ENCODE measurements around the gene CLIP4. TPM values are rescaled to one million over a fixed set of nuclear protein-coding genes. Genes with fewer than 3 reads are reported as not detected.

The CLIP4 gene
- total RNA-seq, 1 experiment from 2014 or later, result 1.2 TPM

- no peak for TF ChIP-seq CTCF (IDR thresholded peaks at IDR 0.05; ENCODE audit: insufficient read depth in 1 of 2, low read depth in 1 of 2, low read length in 1 of 2, severe bottlenecking in 1 of 2, unreplicated experiment in 1 of 2)
- DNase-seq, result no peak
- ChIA-PET CTCF (no interaction called here), POLR2A (interaction anchor here (0.6 kb wide), 1 partner anchor 31 kb away, joined by 3 read pairs; no protein-coding TSS in a partner anchor)
- Histone ChIP-seq H3K4me3 (ENCODE audit: low read depth, low read length) (no peak overlapping the region), H3K27me3 (replicated peaks; ENCODE audit: control insufficient read depth, insufficient read depth, low read length) (no peaks in the 10 kb centered on the region), H3K4me1 (no peaks in the 10 kb centered on the region), H3K36me3 (ENCODE audit: control insufficient read depth, insufficient read depth, low read length) (no peaks in the 10 kb centered on the region), H3K9me3 (no peaks in the 10 kb centered on the region)
- H3K9me3 Mint-ChIP-seq (ENCODE audit: unreplicated experiment), result no peaks in the 10 kb centered on the region
- intact Hi-C loops (cut with micrococcal nuclease; ENCODE audit: unreplicated experiment), result no loop called here
- no peaks in the 10 kb centered on the region for H3K27me3 Mint-ChIP-seq (ENCODE audit: insufficient read depth, unreplicated experiment)
- H3K27ac Mint-ChIP-seq (ENCODE audit: unreplicated experiment), result no peak overlapping the region
- no peaks in the 10 kb centered on the region for H3K4me1 Mint-ChIP-seq (ENCODE audit: low read depth, unreplicated experiment)
- no peak overlapping the region for H3K4me3 Mint-ChIP-seq (ENCODE audit: unreplicated experiment)
- H3K36me3 Mint-ChIP-seq (ENCODE audit: insufficient read depth, unreplicated experiment), result no peaks in the 10 kb centered on the region
- BruUV-seq (replicated peaks), result no TSS peak
Measured at GRCh38 chr2:29071032-29071975, 43.9 kb upstream of the CLIP4 start.

- H3K27me3 ChIP-seq (replicated peaks; ENCODE audit: control insufficient read depth, insufficient read depth, low read length), result no peaks in the 10 kb centered on the region
- TF ChIP-seq CTCF (IDR thresholded peaks at IDR 0.05; ENCODE audit: insufficient read depth in 1 of 2, low read depth in 1 of 2, low read length in 1 of 2, severe bottlenecking in 1 of 2, unreplicated experiment in 1 of 2), result no peak
- ChIA-PET CTCF (no interaction called here), POLR2A (no interaction called here)
- H3K4me1 Mint-ChIP-seq (ENCODE audit: low read depth, unreplicated experiment), result no peaks in the 10 kb centered on the region
- no peaks in the 10 kb centered on the region for H3K36me3 ChIP-seq (ENCODE audit: control insufficient read depth, insufficient read depth, low read length)
- no peak overlapping the region for H3K27ac Mint-ChIP-seq (ENCODE audit: unreplicated experiment)
- no peaks in the 10 kb centered on the region for H3K9me3 Mint-ChIP-seq (ENCODE audit: unreplicated experiment)
- no peaks in the 10 kb centered on the region for H3K27me3 Mint-ChIP-seq (ENCODE audit: insufficient read depth, unreplicated experiment)
- DNase-seq, result no peak
- H3K9me3 ChIP-seq, result no peaks in the 10 kb centered on the region
- H3K4me1 ChIP-seq, result no peaks in the 10 kb centered on the region
- no peaks in the 10 kb centered on the region for H3K36me3 Mint-ChIP-seq (ENCODE audit: insufficient read depth, unreplicated experiment)
- no peak overlapping the region for H3K4me3 ChIP-seq (ENCODE audit: low read depth, low read length)
- H3K4me3 Mint-ChIP-seq (ENCODE audit: unreplicated experiment), result no peak overlapping the region
- BruUV-seq (replicated peaks), result no TSS peak
- intact Hi-C loops (cut with micrococcal nuclease; ENCODE audit: unreplicated experiment), result no loop called here
Measured at GRCh38 chr2:29072251-29072650, 43.0 kb upstream of the CLIP4 start.

- no peak for DNase-seq
- ChIA-PET POLR2A (no interaction called here), CTCF (no interaction called here)
- no peaks in the 10 kb centered on the region for H3K27me3 Mint-ChIP-seq (ENCODE audit: insufficient read depth, unreplicated experiment)
- intact Hi-C loops (cut with micrococcal nuclease; ENCODE audit: unreplicated experiment), result no loop called here
- TF ChIP-seq CTCF (IDR thresholded peaks at IDR 0.05; ENCODE audit: insufficient read depth in 1 of 2, low read depth in 1 of 2, low read length in 1 of 2, severe bottlenecking in 1 of 2, unreplicated experiment in 1 of 2), result no peak
- H3K9me3 Mint-ChIP-seq (ENCODE audit: unreplicated experiment), result no peaks in the 10 kb centered on the region
- H3K27ac Mint-ChIP-seq (ENCODE audit: unreplicated experiment), result no peak overlapping the region
- Histone ChIP-seq H3K4me3 (ENCODE audit: low read depth, low read length) (no peak overlapping the region), H3K9me3 (no peaks in the 10 kb centered on the region), H3K4me1 (no peaks in the 10 kb centered on the region), H3K36me3 (ENCODE audit: control insufficient read depth, insufficient read depth, low read length) (no peaks in the 10 kb centered on the region), H3K27me3 (replicated peaks; ENCODE audit: control insufficient read depth, insufficient read depth, low read length) (no peaks in the 10 kb centered on the region)
- no peaks in the 10 kb centered on the region for H3K36me3 Mint-ChIP-seq (ENCODE audit: insufficient read depth, unreplicated experiment)
- BruUV-seq (replicated peaks), result no TSS peak
- no peaks in the 10 kb centered on the region for H3K4me1 Mint-ChIP-seq (ENCODE audit: low read depth, unreplicated experiment)
- no peak overlapping the region for H3K4me3 Mint-ChIP-seq (ENCODE audit: unreplicated experiment)
Measured at GRCh38 chr2:29072971-29073725, 42.1 kb upstream of the CLIP4 start.

Data from Caco-2 (cell line).